Measurements from ENCODE around the gene UPK1A.
A peak's percentile ranks its signal among the peaks of the same experiment; 100 is the strongest.

The UPK1A gene

GRCh38 chr19:35665157-35665556 is 1.2 kb upstream of the UPK1A start:
- no peak overlapping the region for H3K4me3 ChIP-seq (ENCODE audit: low read length)
- TF ChIP-seq, protein P1, sequence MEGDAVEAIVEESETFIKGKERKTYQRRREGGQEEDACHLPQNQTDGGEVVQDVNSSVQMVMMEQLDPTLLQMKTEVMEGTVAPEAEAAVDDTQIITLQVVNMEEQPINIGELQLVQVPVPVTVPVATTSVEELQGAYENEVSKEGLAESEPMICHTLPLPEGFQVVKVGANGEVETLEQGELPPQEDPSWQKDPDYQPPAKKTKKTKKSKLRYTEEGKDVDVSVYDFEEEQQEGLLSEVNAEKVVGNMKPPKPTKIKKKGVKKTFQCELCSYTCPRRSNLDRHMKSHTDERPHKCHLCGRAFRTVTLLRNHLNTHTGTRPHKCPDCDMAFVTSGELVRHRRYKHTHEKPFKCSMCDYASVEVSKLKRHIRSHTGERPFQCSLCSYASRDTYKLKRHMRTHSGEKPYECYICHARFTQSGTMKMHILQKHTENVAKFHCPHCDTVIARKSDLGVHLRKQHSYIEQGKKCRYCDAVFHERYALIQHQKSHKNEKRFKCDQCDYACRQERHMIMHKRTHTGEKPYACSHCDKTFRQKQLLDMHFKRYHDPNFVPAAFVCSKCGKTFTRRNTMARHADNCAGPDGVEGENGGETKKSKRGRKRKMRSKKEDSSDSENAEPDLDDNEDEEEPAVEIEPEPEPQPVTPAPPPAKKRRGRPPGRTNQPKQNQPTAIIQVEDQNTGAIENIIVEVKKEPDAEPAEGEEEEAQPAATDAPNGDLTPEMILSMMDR (conservative IDR thresholded peaks at IDR 0.05; ENCODE audit: low read length), result no peak
- no peak for DNase-seq (ENCODE audit: low read depth)

- TF ChIP-seq, protein P1 (conservative IDR thresholded peaks at IDR 0.05; ENCODE audit: low read length), result no peak
- DNase-seq (ENCODE audit: low read depth), result no peak
- no peak overlapping the region for H3K4me3 ChIP-seq (ENCODE audit: low read length)
Measured at GRCh38 chr19:35665604-35666003, 713 bp upstream of the UPK1A start.

DNA sequence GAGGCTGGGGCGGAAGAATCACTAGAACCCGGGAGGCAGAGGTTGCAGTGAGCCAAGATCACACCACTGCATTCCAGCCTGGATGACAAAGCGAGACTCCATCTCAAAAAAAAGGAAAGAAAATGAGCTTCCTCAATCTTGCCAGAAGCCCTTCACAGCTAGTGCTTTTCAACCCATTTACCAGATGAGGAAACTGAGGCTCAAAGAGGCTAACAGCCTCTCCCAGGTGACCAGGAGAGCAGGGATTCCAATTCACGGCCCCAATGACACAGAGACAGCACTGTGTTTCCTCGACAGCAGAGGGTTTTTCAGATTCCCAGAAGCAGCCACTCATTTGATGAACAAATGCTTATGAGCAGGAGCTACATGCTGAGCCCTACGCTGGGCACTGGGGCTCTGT is 3.2 kb downstream of the UPK1A start:
- no peak overlapping the region for H3K4me3 ChIP-seq (ENCODE audit: low read length)
- DNase-seq (ENCODE audit: low read depth), result no peak
- TF ChIP-seq, protein P1 (conservative IDR thresholded peaks at IDR 0.05; ENCODE audit: low read length), result no peak

- H3K4me3 ChIP-seq (ENCODE audit: low read length), result no peak overlapping the region
- TF ChIP-seq, protein P1 (conservative IDR thresholded peaks at IDR 0.05; ENCODE audit: low read length), result no peak
- no peak for DNase-seq (ENCODE audit: low read depth)
Measured at GRCh38 chr19:35669974-35670373, 3.7 kb downstream of the UPK1A start.

DNA sequence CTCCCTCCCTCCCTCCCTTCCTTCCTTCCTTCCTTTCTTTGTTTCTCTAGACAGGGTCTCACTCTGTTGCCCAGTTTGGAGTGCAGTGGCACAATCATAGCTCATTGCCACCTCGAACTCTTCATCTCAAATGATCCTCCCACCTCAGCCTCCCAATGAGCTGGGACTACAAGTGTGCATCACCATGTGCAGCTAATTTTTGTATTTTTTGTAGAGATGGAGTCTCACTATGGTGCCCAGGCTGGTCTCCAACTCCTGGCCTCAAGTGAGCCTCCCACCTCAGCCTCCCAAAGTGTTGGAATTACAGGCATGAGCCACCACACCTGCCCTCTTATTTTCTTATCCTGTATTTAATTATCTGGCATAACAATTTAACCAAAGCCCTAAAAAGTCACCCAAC is 4.4 kb downstream of the UPK1A start:
- H3K4me3 ChIP-seq (ENCODE audit: low read length), result no peak overlapping the region
- DNase-seq (ENCODE audit: low read depth), result no peak
- TF ChIP-seq, protein P1 (conservative IDR thresholded peaks at IDR 0.05; ENCODE audit: low read length), result no peak

DNA sequence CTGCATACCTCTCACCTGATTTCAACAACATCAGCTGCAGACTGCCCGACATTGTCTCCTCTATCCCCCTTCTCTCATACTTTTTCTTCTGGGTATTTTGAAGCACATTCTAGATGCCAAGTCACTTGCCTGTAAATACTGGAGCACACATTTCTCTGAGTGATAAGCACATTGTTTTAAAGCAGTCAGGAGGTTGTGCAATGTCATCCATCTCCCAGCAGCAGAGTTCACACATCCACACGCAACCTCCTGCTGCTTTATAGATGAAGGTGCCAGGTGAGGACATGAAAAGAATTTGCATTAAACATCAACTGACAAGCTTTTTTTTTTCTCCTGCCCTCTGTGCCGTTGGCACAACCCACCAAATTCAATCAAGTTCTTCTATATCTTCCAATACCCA is 5.5 kb downstream of the UPK1A start:
- no peak overlapping the region for H3K4me3 ChIP-seq (ENCODE audit: low read length)
- DNase-seq (ENCODE audit: low read depth), result no peak
- TF ChIP-seq, protein P1 (conservative IDR thresholded peaks at IDR 0.05; ENCODE audit: low read length), result no peak

DNA sequence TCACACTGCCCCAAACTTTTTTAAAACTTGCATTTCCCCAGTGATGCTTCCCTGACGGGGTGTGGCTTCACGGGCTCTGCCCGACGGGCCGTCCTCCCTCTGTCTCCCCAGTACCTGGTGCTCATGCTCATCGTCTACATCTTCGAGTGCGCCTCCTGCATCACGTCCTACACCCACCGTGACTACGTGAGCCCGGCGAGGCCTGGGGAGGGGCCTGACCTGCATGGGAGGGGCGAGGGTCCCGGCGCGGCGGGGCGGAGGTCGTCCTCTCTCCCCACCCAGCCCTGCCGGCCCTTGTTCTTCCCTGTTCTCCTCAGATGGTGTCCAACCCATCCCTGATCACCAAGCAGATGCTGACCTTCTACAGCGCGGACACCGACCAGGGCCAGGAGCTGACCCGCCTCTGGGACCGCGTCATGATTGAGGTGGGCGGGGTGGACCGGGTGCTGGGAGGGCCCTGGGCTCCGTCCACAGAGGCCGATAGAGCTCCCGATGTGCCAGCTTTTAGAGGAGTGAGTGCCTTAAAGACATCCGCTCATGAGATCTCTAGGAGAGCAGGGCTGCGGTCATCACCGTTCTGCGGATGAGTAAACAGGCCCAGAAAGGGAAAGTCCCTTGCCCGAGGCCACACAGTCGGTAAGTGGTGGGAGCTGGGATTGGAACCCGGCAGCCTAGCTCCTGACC is 6.9 kb downstream of the UPK1A start:
- TF ChIP-seq, protein P1 (conservative IDR thresholded peaks at IDR 0.05; ENCODE audit: low read length), result no peak
- H3K4me3 ChIP-seq (ENCODE audit: low read length), result peak overlapping the region; percentile 47
- DNase-seq (ENCODE audit: low read depth), result peak; percentile 47
